Measurements from ENCODE around the gene ZNF423.

The ZNF423 gene

GRCh38 chr16:49542946-49543630, 312.8 kb downstream of the ZNF423 start:
- DNase-seq, result no peak

- no peak for DNase-seq
These were observed 313.5 kb downstream of the ZNF423 start for GRCh38 chr16:49542391-49542891.

DNA sequence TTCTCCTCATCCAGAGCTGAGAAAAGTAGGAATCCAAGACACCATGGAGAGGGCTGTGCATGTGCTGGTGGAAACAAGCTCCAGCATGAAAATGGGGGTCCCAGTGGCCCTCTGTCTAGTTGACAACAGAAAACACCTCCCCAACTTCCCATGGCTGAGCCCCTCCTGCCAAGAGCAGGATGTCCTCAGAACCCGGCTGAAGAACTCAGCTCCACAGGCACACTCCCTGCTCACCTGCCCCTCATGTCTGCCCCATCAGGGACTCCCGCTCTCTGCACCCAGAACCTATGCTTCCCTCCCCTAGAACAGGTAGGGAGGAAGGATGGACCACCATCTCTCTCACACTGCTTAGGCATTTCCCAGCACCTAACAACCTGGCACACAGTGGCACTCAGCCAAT, 315.1 kb downstream of the ZNF423 start:
- DNase-seq, result no peak

DNA sequence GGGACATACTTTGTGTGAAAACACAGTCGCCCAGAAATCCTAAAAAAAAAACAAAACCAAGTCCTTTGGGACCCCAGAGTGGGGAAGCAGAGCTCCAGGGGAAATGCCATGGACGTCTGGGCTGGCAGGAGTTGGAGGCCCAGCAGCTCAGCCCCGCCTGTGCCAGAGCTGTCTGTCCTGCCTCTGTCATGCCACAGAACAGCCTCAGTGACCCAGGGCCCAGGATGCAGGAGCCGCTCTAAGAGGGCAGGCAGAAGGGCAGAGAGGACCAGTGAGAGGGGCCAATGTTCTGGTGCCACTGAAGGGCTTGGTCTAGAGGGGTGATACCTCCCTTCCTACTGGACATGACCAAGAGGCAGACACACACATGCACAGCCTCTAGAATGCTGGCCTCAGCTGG, 316.2 kb downstream of the ZNF423 start:
- DNase-seq, result no peak

DNA sequence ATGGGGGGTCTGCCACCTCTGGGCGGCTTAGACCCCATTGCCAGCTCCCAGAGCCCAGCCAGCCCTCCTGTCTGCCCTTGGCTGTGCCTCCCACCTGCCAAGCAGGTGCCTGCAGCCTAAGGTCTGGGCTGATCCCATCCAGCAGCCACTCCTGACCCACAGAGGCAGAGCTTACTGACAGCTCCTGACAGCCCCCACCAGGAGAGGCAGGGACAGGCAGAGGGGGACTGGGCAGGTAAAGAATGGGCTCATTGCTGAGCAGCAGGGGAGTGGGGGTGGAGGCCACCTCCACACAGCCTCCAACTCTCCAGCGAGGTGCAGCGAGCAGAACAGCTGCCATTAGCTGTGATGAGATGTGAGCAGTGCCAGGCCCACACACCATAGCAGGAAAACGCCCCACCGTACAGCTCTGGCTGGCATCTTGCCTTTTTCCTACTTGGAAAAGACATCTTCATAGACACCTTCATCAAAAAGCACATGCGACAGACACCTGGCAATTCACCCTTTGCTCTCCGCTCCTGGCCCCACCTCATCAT, 317.9 kb downstream of the ZNF423 start:
- no peak for DNase-seq

- DNase-seq, result no peak
These were observed 320.9 kb downstream of the ZNF423 start for GRCh38 chr16:49534901-49535610.

- no peak for DNase-seq
These were observed 322.5 kb downstream of the ZNF423 start for GRCh38 chr16:49533422-49533821.

- no peak for DNase-seq
These were observed 323.0 kb downstream of the ZNF423 start for GRCh38 chr16:49532873-49533272.

GRCh38 chr16:49531931-49532840, 323.7 kb downstream of the ZNF423 start:
- no peak for DNase-seq

DNA sequence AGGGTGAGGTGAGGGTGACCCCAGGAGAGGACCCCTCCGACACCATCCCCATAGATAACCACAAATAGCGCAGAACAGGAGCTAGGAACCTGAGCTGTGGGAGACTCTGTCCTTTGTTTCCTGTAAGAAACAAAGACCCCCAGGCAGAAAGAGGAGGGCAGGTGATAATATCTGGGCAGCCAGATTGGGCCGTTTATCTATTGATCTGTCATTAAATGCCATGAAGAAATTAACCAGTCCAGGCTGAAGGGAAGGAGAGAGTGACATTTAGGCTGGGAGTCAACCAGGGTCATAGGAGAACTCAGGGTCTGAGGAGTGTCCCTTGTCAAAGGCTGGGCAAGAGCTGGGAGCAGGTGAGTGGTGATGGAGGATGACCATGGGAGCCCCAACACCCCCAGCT, 324.5 kb downstream of the ZNF423 start:
- DNase-seq, result no peak

DNA sequence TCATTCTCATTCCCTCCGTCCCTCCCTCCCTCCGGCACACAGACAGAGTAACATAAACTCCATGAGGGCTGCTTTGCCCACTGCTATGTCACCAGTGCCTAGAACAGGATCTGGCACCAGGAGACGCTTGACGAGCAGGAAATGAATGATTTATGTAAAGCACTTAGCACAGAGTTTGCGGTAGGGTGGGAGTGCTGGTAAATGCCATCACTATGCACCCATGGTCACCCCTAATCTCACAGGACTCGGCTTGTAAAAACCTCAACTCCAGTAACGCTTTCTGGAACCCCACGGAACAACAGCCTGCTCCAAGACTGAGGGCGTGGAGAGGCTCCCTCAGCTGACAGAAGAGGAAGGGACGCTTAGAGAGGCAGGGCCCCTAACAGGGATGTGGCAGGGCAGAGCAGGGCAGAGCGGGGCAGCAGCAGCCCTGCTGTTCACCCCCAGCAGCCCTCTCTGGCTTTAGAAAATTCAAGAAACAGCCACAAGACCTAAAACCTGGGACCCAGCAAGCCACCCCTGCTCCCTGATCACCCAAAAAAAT, 325.4 kb downstream of the ZNF423 start:
- no peak for DNase-seq

- DNase-seq, result no peak
These were observed 326.4 kb downstream of the ZNF423 start for GRCh38 chr16:49529411-49530045.

- no peak for DNase-seq
These were observed 327.0 kb downstream of the ZNF423 start for GRCh38 chr16:49528866-49529288.

DNA sequence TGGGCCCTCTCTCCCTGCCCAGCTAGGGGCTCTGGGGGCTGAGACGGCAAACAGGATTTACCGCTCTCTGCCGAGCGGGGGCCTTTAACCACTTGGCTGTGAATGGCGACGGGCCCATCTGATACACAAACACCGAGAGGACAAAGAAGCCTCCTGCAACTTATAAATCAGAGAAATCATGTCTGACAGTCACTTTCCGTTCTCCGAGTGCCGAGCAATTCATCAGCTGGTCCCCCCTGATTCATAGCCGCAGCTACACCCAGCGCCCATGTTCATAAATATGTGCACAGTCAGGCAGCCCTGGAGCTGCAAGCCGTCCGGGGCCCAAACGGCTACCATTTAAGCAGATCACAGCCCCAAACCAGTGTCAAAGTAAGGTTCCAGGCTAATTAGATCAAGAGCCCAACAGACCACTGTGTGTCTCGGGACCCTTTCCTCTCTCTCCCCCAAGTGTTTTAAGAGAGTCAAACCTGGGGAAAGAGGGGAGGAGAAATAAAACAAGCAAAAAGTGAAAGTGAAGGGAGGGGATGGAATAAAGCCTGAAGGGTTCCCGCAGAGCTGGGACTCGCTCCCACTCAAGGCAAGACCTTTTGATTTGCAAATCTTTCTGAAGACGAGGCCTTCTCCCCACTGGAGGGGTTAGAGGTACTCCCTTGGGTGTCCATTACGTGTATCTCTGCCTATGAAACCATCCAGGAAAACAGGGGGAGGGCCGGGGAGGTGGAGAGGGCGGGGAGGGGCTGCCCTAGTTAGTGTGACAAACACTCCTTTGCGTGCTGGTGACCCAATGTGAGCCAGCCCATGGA, 327.6 kb downstream of the ZNF423 start:
- DNase-seq, result no peak

DNA sequence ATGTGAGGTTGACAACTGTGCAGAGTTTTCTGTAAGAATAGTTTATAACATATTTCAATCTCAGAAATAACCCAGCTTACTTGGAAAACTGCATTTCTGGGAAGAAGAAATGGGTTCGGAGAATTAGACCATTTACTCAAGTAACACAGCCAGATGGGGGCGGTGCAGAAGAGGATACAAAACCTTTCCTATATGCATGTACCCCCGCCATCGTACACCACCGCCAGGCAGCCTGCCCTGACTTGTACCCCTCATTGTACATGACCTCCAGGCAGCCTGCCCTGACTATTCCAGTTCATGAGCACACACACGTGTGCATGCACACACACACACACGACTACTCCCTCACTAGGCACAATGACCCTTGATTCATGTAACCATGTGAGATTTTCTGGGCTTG, 328.3 kb downstream of the ZNF423 start:
- DNase-seq, result no peak

- DNase-seq, result no peak
These were observed 329.0 kb downstream of the ZNF423 start for GRCh38 chr16:49526860-49527365.

- no peak for DNase-seq
These were observed 331.0 kb downstream of the ZNF423 start for GRCh38 chr16:49524947-49525315.

DNA sequence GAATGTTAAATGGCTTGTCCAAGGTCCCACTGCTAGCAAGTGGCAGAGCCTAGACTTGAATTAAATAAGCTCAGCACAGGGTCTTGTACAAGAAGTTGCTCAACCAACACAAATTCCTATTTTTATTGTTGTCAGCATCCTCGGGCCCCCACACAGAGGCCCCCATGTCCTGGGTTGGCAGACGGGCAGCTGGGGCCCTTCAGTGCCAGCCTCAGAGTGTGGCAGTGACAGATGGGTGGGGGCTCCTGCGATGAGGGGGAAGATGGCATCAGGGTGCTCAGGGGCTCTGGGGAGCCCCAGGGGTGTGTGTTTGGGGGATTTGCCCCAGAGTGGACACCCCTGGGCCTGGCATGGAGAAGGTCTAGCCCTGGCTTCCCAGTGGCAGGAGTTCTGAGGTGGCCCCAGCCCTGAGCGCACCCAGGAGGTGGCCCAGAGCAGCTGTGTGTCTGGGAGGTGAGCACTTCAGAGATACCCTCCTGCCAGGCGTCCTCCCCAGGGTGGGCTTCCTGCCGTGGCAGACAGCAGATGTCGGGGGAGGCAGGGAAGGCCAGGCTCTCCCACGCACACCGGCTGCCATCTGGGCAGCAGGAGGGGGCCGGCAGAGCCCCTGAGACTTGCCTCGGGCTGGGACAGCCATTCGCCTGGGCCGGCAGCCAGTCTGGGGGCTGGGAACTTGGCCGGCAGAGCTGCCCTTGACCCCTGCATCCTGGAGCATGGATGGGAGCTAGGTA, 331.5 kb downstream of the ZNF423 start:
- no peak for DNase-seq

- no peak for DNase-seq
These were observed 332.3 kb downstream of the ZNF423 start for GRCh38 chr16:49523435-49524159.

Measured in activated CD4-positive, alpha-beta T cell treated with anti-CD3 and anti-CD28 coated beads, Interleukin-2, amount 50 U/mL, for 16 hours (primary cell).